Liver (tissue), 9 donors: Measurements from ENCODE around the gene RAI1. TPM values are rescaled to one million over a fixed set of nuclear protein-coding genes. Genes with fewer than 3 reads are reported as not detected.

Experiments used
- DNase-seq: peaks from one replicate; pipeline ENCODE4 v3.0.0-alpha.2; 2017; ENCODE audit warnings: low spot score
- H3K27ac ChIP-seq, 2 donors: one replicate each; pipeline ENCODE4 v1.7.0; 2013; ENCODE audit warnings: inconsistent platforms in 2 of 2, low read length in 2 of 2, control low read depth in 1 of 2, low read depth in 1 of 2, mild to moderate bottlenecking in 1 of 2
- H3K27me3 ChIP-seq, 4 donors: one replicate each; pipeline versions ENCODE4 v1.6.1 to v1.7.0; 2013; ENCODE audit warnings: low read length in 3 of 4, inconsistent platforms in 1 of 4, mild to moderate bottlenecking in 1 of 4, moderate library complexity in 1 of 4; ENCODE audit not compliant: control insufficient read depth in 4 of 4, insufficient read depth in 4 of 4
- H3K36me3 ChIP-seq, 4 donors: one replicate each; pipeline versions ENCODE4 v1.6.1 to v1.7.0; 2013; ENCODE audit warnings: low read length in 3 of 4, mild to moderate bottlenecking in 3 of 4, low read depth in 1 of 4, moderate library complexity in 1 of 4; ENCODE audit not compliant: control insufficient read depth in 4 of 4, insufficient read depth in 3 of 4
- H3K4me1 ChIP-seq, 4 donors: one replicate each; pipeline versions ENCODE4 v1.6.1 to v1.7.0; 2013; ENCODE audit warnings: low read length in 3 of 4, mild to moderate bottlenecking in 3 of 4, moderate library complexity in 1 of 4; ENCODE audit not compliant: control insufficient read depth in 4 of 4, insufficient read depth in 4 of 4
- H3K4me3 ChIP-seq, 3 donors: one replicate each; pipeline versions ENCODE4 v1.6.1 to v1.7.0; 2013; ENCODE audit warnings: low read length in 3 of 3, control low read depth in 1 of 3, low read depth in 1 of 3, mild to moderate bottlenecking in 1 of 3
- H3K9ac ChIP-seq, 2 donors: one replicate each; pipeline ENCODE4 v1.7.0; 2013; ENCODE audit warnings: low read length in 2 of 2, mild to moderate bottlenecking in 2 of 2, moderate library complexity in 2 of 2, control low read depth in 1 of 2, low read depth in 1 of 2
- H3K9me3 ChIP-seq, 4 donors: one replicate each; pipeline versions ENCODE4 v1.6.1 to v1.7.0; 2013; ENCODE audit warnings: low read length in 3 of 4; ENCODE audit not compliant: control insufficient read depth in 4 of 4
- EGR1 ChIP-seq, 2 donors: IDR thresholded peaks; 2 replicates each; pipeline ENCODE4 v1.6.1; 2016 to 2018; ENCODE audit warnings: antibody characterized with exemption in 2 of 2, low read depth in 2 of 2
- FOXA1 ChIP-seq: IDR thresholded peaks from 2 replicates; pipeline ENCODE4 v1.6.1; 2016; ENCODE audit warnings: antibody characterized with exemption
- FOXA2 ChIP-seq: IDR thresholded peaks from 2 replicates; pipeline ENCODE4 v1.6.1; 2016; ENCODE audit warnings: antibody characterized with exemption
- GABPA ChIP-seq, 2 donors: IDR thresholded peaks in 1 of 2; conservative IDR thresholded peaks in 1 of 2; 2 replicates each; pipeline ENCODE4 v1.6.1; 2016; ENCODE audit warnings: antibody characterized with exemption in 2 of 2, mild to moderate bottlenecking in 1 of 2, moderate library complexity in 1 of 2
- HNF4A ChIP-seq, 2 donors: conservative IDR thresholded peaks; 2 replicates each; pipeline ENCODE4 v1.6.1; 2016; ENCODE audit warnings: antibody characterized with exemption in 2 of 2, mild to moderate bottlenecking in 2 of 2
- HNF4G ChIP-seq: IDR thresholded peaks from 2 replicates; pipeline ENCODE4 v1.6.1; 2016; ENCODE audit warnings: antibody characterized with exemption
- JUND ChIP-seq, 2 donors: IDR thresholded peaks; 2 replicates each; pipeline ENCODE4 v1.6.1; 2016; ENCODE audit warnings: antibody characterized with exemption in 2 of 2
- RAD21 ChIP-seq, 2 donors: IDR thresholded peaks; 2 replicates each; pipeline ENCODE4 v1.6.1; 2016; ENCODE audit warnings: antibody characterized with exemption in 2 of 2, mild to moderate bottlenecking in 2 of 2
- RXRA ChIP-seq, 2 donors: IDR thresholded peaks; 2 replicates each; pipeline ENCODE4 v1.6.1; 2017 to 2018; ENCODE audit warnings: antibody characterized with exemption in 2 of 2, mild to moderate bottlenecking in 1 of 2
- SP1 ChIP-seq: IDR thresholded peaks from 2 replicates; pipeline ENCODE4 v1.6.1; 2018; ENCODE audit warnings: antibody characterized with exemption, mild to moderate bottlenecking
- TAF1 ChIP-seq: conservative IDR thresholded peaks from 2 replicates; pipeline ENCODE4 v1.6.1; 2016; ENCODE audit warnings: antibody characterized with exemption, mild to moderate bottlenecking
- YY1 ChIP-seq: IDR thresholded peaks from 2 replicates; pipeline ENCODE4 v1.6.1; 2016; ENCODE audit warnings: antibody characterized with exemption, mild to moderate bottlenecking
- WGBS: extraction: QIAGEN DNeasy Blood & Tissue Kit; methylation state at CpG from one replicate; pipeline ENCODE4 v1.1.7; 2013; 5-methylcytosine and 5-hydroxymethylcytosine counted together
- polyA plus RNA-seq, 2 donors: library from polyadenylated mRNA; stranded (reverse) in 1 of 2; unstranded in 1 of 2; fragments of 200-250 nt in 1 of 2; fragments of >200 nt in 1 of 2; fragmentation: Nextera tagmentation in 1 of 2; extraction: Ambion mirVana in 1 of 2; gene quantifications; one replicate each; pipeline versions ENCODE4 v1.2.1 to v1.2.3, GENCODE V29; 2013 to 2015
- total RNA-seq, 2 donors: library from RNA; depleted of rRNA; stranded (reverse); fragments of >200 nt; gene quantifications; one replicate each; pipeline ENCODE4 v1.2.3, GENCODE V29; 2014
- TF ChIP-seq, protein P1 (sequence below): IDR thresholded peaks from 2 replicates; pipeline ENCODE4 v1.6.1; 2016; ENCODE audit warnings: antibody characterized with exemption
- TF ChIP-seq, protein P2 (sequence below): fragments of 150-350 bp; IDR thresholded peaks from 2 replicates; pipeline ENCODE4 v1.5.1; 2017; ENCODE audit warnings: improper control_type of control experiment, low read depth, low read length; ENCODE audit not compliant: missing input control
- TF ChIP-seq, protein P3 (sequence below): IDR thresholded peaks from 2 replicates; pipeline ENCODE4 v1.6.1; 2016; ENCODE audit warnings: antibody characterized with exemption
- TF ChIP-seq, protein P4 (sequence below): IDR thresholded peaks from 2 replicates; pipeline ENCODE4 v1.6.1; 2016; ENCODE audit warnings: antibody characterized with exemption, mild to moderate bottlenecking
- TF ChIP-seq, protein P5 (sequence below): IDR thresholded peaks from 2 replicates; pipeline ENCODE4 v1.6.1; 2016; ENCODE audit warnings: antibody characterized with exemption
- donor health status: healthy.
- donor health status: healthy.
- donor health status: healthy.
- donor health status: healthy.
- donor health status: healthy.

Gene RAI1
- total and polyA plus RNA-seq, 4 donors: 0.57 to 7.6 (median 5.3) TPM

DNA sequence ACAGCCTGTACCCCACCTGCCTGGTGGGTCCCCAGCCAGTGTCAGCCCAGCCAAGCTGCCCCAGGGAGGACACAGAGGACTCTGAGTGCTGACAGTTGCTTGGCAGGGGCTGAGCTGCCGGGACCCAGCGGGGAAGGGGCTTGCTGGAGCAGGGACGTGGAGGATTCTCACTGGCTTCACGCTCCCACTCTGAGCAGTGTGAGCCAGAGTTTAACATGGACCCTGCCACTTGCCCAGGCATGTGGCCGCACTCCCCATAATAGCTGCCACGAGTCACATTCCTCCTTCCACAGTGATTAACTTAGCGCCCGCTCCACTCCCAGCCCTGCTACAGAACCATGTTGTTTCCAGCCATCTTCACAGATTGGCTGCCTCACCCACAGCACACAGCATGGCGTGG, 124.3 kb downstream of the RAI1 start:
- H3K27ac ChIP-seq: no peak overlapping the region
- H3K4me3 ChIP-seq: no peak overlapping the region
- no peaks in the 10 kb centered on the region for H3K27me3 ChIP-seq
- DNase-seq: no peak
- H3K9me3 ChIP-seq: no peaks in the 10 kb centered on the region
- 94% methylated on average over 9 of the region's 9 CpGs for WGBS
- no peak overlapping the region for H3K9ac ChIP-seq
- peaks cover 8 to 33% (median 21%) of the 10 kb centered on the region in 4 donors for H3K4me1 ChIP-seq
- peaks cover 0 to 11% (median 0%) of the 10 kb centered on the region in 4 donors for H3K36me3 ChIP-seq
- TF ChIP-seq SP1: no peak
- no peak for TF ChIP-seq EGR1 (IDR thresholded peaks at IDR 0.05; ENCODE audit: low read depth in 2 of 2)
- TF ChIP-seq, protein P1, sequence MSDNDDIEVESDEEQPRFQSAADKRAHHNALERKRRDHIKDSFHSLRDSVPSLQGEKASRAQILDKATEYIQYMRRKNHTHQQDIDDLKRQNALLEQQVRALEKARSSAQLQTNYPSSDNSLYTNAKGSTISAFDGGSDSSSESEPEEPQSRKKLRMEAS: no peak
- TF ChIP-seq RXRA (IDR thresholded peaks at IDR 0.05): no peak
- no peak for TF ChIP-seq YY1
- TF ChIP-seq HNF4A (conservative IDR thresholded peaks at IDR 0.05): no peak
- TF ChIP-seq, protein P2, sequence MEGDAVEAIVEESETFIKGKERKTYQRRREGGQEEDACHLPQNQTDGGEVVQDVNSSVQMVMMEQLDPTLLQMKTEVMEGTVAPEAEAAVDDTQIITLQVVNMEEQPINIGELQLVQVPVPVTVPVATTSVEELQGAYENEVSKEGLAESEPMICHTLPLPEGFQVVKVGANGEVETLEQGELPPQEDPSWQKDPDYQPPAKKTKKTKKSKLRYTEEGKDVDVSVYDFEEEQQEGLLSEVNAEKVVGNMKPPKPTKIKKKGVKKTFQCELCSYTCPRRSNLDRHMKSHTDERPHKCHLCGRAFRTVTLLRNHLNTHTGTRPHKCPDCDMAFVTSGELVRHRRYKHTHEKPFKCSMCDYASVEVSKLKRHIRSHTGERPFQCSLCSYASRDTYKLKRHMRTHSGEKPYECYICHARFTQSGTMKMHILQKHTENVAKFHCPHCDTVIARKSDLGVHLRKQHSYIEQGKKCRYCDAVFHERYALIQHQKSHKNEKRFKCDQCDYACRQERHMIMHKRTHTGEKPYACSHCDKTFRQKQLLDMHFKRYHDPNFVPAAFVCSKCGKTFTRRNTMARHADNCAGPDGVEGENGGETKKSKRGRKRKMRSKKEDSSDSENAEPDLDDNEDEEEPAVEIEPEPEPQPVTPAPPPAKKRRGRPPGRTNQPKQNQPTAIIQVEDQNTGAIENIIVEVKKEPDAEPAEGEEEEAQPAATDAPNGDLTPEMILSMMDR: no peak
- TF ChIP-seq GABPA (IDR thresholded peaks at IDR 0.05 in 1 of 2, conservative IDR thresholded peaks at IDR 0.05 in 1 of 2): no peak
- TF ChIP-seq JUND (IDR thresholded peaks at IDR 0.05): no peak

DNA sequence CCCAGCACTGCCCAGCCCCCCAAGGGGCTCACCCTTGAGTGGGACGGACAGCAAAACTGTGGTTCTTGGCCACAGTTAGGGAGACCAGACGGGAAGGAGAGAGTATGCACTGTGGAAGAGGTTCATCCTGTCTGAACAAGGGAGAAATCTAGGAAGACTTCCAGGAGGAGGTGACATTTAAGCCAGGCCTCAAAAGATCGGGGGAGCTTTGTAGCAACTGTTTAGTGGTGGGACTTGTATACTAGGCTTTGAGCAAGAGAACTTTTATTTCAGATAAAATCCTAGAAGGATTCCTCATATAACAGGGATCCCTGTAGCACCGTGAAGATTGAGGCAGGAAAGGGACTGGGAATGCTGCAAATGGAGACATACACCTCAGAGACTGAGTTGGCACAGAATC, 124.8 kb downstream of the RAI1 start:
- peaks cover 0 to 11% (median 0%) of the 10 kb centered on the region in 4 donors for H3K36me3 ChIP-seq
- 94% methylated on average over 4 of the region's 4 CpGs for WGBS

DNA sequence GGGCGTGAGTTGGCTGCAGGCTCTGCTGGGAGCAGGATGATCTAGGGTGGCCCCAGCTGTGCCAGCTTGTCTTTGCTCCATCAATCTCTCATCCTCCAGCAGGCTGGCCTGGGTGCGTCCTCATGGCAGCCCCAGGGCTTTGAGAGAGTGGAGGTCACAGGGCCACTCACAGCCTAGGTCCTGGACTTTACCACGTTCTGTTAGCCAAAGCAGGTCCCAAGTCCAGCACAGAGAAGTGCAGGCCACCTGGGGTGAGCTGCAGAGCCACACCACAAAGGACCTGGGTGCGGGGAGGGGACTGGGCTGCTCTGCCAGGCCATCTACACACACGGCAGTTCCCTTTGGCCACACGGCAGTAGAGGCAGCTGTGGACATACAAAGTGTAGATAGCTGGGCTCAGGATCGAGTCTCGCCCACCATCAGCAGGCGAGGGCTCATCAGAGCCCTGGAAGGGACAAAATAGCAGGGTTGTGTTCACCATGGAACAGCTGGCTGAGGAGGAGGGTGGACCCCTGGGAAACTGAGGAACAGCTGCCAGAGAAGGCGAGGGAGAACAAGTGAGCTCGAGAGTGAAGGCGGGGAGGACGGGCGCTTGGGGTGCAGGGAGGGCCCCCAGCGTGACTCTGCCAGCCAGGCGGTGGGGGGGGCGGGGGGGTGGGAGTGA, 125.5 kb downstream of the RAI1 start:
- Histone ChIP-seq H3K9me3 (no peaks in the 10 kb centered on the region), H3K9ac (no peak overlapping the region), H3K4me1 (peaks cover 13 to 41% (median 29%) of the 10 kb centered on the region in 4 donors), H3K4me3 (no peak overlapping the region), H3K36me3 (peaks cover 0 to 11% (median 0%) of the 10 kb centered on the region in 4 donors), H3K27ac (peak overlapping the region in 1 of 2 donors; percentile 10), H3K27me3 (no peaks in the 10 kb centered on the region)
- DNase-seq: no peak
- WGBS: 65% methylated on average over 17 of the region's 17 CpGs
- TF ChIP-seq GABPA (IDR thresholded peaks at IDR 0.05 in 1 of 2, conservative IDR thresholded peaks at IDR 0.05 in 1 of 2) (no peak), RAD21 (IDR thresholded peaks at IDR 0.05) (peak; percentile 58 to 75), TAF1 (no peak), FOXA2 (peak; percentile 44), HNF4G (peak; percentile 98), EGR1 (IDR thresholded peaks at IDR 0.05; ENCODE audit: low read depth in 2 of 2) (peak in 1 of 2 donors; percentile 34), YY1 (peak; percentile 73), RXRA (IDR thresholded peaks at IDR 0.05) (peak; percentile 99), FOXA1 (peak; percentile 66)
- TF ChIP-seq, protein P3, sequence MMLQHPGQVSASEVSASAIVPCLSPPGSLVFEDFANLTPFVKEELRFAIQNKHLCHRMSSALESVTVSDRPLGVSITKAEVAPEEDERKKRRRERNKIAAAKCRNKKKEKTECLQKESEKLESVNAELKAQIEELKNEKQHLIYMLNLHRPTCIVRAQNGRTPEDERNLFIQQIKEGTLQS: no peak
- TF ChIP-seq, protein P4, sequence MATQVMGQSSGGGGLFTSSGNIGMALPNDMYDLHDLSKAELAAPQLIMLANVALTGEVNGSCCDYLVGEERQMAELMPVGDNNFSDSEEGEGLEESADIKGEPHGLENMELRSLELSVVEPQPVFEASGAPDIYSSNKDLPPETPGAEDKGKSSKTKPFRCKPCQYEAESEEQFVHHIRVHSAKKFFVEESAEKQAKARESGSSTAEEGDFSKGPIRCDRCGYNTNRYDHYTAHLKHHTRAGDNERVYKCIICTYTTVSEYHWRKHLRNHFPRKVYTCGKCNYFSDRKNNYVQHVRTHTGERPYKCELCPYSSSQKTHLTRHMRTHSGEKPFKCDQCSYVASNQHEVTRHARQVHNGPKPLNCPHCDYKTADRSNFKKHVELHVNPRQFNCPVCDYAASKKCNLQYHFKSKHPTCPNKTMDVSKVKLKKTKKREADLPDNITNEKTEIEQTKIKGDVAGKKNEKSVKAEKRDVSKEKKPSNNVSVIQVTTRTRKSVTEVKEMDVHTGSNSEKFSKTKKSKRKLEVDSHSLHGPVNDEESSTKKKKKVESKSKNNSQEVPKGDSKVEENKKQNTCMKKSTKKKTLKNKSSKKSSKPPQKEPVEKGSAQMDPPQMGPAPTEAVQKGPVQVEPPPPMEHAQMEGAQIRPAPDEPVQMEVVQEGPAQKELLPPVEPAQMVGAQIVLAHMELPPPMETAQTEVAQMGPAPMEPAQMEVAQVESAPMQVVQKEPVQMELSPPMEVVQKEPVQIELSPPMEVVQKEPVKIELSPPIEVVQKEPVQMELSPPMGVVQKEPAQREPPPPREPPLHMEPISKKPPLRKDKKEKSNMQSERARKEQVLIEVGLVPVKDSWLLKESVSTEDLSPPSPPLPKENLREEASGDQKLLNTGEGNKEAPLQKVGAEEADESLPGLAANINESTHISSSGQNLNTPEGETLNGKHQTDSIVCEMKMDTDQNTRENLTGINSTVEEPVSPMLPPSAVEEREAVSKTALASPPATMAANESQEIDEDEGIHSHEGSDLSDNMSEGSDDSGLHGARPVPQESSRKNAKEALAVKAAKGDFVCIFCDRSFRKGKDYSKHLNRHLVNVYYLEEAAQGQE: peak; percentile 69
- TF ChIP-seq, protein P1: no peak
- TF ChIP-seq, protein P5, sequence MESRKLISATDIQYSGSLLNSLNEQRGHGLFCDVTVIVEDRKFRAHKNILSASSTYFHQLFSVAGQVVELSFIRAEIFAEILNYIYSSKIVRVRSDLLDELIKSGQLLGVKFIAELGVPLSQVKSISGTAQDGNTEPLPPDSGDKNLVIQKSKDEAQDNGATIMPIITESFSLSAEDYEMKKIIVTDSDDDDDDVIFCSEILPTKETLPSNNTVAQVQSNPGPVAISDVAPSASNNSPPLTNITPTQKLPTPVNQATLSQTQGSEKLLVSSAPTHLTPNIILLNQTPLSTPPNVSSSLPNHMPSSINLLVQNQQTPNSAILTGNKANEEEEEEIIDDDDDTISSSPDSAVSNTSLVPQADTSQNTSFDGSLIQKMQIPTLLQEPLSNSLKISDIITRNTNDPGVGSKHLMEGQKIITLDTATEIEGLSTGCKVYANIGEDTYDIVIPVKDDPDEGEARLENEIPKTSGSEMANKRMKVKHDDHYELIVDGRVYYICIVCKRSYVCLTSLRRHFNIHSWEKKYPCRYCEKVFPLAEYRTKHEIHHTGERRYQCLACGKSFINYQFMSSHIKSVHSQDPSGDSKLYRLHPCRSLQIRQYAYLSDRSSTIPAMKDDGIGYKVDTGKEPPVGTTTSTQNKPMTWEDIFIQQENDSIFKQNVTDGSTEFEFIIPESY: no peak

More for the DNA sequence above, 124.8 kb downstream of the RAI1 start:
- TF ChIP-seq GABPA (IDR thresholded peaks at IDR 0.05 in 1 of 2, conservative IDR thresholded peaks at IDR 0.05 in 1 of 2) (no peak), FOXA2 (no peak), HNF4A (conservative IDR thresholded peaks at IDR 0.05) (no peak), HNF4G (no peak), SP1 (no peak), RXRA (IDR thresholded peaks at IDR 0.05) (no peak)
- TF ChIP-seq, protein P3: no peak
- H3K4me3 ChIP-seq: no peak overlapping the region
- no peak overlapping the region for H3K9ac ChIP-seq
- no peak for DNase-seq
- H3K4me1 ChIP-seq: peaks cover 11 to 37% (median 25%) of the 10 kb centered on the region in 4 donors
- H3K9me3 ChIP-seq: no peaks in the 10 kb centered on the region
- no peak overlapping the region for H3K27ac ChIP-seq
- H3K27me3 ChIP-seq: no peaks in the 10 kb centered on the region
